Measurements from ENCODE around the gene B3GAT1.

B3GAT1 gene

DNA sequence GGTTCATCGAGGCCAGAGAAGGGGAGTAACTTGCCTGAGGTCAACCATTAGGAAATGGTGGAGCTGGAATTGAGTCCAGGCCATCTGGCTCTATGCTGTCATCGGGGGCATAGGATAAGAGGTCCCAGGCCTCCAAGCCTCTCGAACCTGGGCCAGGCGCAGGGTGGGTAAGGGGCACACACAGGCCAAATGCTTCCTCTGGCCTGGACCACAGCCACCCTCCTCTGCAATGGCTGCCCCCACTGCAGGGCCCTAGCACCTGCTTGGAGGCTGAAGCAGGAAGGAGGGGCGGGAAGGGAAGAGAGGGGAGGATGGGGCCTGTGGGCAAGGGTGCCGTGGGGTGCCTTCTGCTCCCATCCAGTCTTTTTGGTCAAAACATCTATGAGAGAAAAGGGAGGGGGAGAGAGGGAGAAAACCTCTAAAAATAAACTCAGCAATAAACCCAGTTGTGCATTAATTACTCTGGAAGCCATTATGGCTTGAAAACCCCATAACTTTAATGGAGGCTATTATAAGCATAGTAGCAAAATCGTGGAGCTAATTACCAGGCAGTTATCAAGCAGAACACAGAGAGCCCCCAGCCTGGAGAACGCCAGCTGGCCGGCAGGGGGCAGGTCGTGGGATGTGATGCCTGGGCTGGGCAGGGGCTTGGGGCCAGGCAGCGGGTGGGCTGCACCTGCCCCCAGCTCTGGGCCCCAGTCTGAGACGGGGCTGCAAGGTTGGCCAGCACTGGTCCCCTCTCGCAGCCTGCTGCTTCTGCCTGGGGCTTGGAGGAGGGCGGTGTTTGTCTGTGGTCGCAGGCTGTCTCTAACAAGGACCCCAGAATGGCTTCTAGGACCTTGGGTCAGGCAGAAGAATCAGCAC, 21.1 kb downstream of the B3GAT1 start:
- TF ChIP-seq, protein P1, sequence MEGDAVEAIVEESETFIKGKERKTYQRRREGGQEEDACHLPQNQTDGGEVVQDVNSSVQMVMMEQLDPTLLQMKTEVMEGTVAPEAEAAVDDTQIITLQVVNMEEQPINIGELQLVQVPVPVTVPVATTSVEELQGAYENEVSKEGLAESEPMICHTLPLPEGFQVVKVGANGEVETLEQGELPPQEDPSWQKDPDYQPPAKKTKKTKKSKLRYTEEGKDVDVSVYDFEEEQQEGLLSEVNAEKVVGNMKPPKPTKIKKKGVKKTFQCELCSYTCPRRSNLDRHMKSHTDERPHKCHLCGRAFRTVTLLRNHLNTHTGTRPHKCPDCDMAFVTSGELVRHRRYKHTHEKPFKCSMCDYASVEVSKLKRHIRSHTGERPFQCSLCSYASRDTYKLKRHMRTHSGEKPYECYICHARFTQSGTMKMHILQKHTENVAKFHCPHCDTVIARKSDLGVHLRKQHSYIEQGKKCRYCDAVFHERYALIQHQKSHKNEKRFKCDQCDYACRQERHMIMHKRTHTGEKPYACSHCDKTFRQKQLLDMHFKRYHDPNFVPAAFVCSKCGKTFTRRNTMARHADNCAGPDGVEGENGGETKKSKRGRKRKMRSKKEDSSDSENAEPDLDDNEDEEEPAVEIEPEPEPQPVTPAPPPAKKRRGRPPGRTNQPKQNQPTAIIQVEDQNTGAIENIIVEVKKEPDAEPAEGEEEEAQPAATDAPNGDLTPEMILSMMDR (IDR thresholded peaks at IDR 0.05; ENCODE audit: insufficient read depth, low read length, missing control alignments) = no peak
- ChIA-PET CTCF (no interaction called here), POLR2A (no interaction called here)
- no peak overlapping the region for H3K4me3 ChIP-seq (ENCODE audit: low read depth, low read length)
- no peak for DNase-seq (ENCODE audit: low read depth, low spot score)

DNA sequence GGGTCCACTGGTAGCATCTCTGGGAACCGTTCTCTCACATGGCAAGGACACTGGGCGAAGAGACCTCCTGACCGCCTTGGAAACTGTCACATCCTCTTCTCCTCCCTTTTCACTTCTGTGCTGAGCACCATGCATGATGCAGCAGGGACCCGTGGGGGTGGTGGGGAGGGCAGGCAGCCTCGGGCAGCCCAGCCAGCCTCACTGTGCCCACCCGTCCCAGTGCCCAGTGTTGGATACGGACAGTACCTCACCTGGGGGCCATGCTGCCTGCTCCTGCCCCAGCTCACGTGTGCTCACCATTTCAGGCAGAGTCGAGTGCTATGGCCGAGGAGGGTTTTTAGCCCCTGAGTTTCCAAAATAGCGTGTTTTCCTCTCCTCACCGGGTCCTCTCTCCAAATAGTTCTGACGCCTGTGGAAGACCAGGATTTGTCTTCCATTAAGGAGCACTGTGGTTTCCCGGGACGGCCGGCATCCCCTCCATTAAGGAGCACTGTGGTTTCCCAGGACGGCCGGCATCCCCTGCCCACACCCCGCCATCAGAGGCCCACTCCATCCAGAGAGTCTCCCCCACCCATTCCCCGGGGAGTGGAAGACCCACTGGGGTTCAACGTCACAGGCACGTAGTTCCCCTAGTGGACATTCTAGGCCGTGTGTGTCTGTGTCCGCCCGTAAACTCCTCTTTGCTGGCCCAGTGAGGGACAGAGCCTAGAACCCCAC, 22.4 kb downstream of the B3GAT1 start:
- TF ChIP-seq, protein P1 (IDR thresholded peaks at IDR 0.05; ENCODE audit: insufficient read depth, low read length, missing control alignments) = no peak
- ChIA-PET CTCF (no interaction called here), POLR2A (no interaction called here)
- H3K4me3 ChIP-seq (ENCODE audit: low read depth, low read length) = no peak overlapping the region
- no peak for DNase-seq (ENCODE audit: low read depth, low spot score)

DNA sequence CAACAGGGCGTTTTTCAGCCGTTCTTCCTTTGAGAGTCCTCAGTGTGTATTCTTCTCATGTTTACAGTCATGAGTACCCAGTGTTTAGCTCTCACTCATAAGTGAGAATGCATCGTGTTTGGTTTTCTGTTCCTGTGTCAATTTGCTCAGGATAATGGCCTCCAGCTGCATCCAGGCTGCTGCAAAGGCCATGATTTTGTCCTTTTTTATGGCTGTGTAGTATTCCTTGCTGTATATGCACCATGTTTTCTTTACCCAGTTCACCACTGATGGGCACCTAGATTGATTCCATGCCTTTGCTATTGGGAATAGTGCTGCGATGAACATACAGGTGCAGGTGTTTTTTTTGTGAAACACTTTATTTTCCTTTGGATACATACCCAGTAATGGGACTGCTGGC, 23.5 kb downstream of the B3GAT1 start:
- ChIA-PET POLR2A (no interaction called here), CTCF (no interaction called here)
- H3K4me3 ChIP-seq (ENCODE audit: low read depth, low read length) = no peak overlapping the region

DNA sequence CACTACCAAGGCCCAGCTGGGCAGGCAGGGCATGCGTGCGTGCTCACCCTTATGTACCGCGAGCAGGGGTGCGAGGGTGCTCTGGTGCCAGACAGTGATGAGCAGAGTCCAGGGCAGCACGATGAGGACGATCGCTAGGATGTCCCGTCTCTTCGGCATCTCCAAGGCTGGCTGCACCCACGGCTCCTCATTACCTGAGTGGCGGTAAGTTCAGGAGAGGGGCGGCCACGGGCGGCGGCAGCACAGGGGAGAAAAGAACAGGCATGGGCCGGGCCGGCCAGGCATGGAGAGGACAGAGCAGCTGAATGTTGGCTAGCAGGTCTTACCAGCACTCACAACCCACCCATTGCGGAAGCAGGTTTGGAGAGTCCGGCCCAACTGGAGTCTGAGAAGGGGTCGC, 24.5 kb downstream of the B3GAT1 start:
- TF ChIP-seq, protein P1 (IDR thresholded peaks at IDR 0.05; ENCODE audit: insufficient read depth, low read length, missing control alignments) = no peak
- no peak overlapping the region for H3K4me3 ChIP-seq (ENCODE audit: low read depth, low read length)
- no peak for DNase-seq (ENCODE audit: low read depth, low spot score)
- ChIA-PET POLR2A (no interaction called here), CTCF (no interaction called here)

More for the DNA sequence above, 23.5 kb downstream of the B3GAT1 start:
- no peak for DNase-seq (ENCODE audit: low read depth, low spot score)
- TF ChIP-seq, protein P1 (IDR thresholded peaks at IDR 0.05; ENCODE audit: insufficient read depth, low read length, missing control alignments) = no peak

DNA sequence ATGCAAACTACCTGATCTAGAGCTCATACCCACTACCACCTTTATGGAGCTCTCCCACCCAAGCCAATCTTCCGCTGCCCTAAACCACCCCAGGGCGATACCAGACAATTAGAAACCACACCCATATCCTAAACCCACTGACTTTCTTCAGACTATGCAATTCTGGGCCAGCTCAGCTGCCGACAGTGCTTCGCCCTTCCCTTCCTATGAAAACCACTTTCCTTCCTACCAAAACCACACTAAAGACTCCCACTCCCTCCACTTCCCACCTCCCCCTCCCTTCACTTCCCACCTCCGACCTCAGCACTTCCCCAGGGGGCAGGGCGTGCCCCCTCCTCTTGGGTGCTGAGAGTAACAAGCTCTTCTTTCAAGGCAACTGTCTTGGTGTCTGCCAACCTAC, 25.1 kb downstream of the B3GAT1 start:
- DNase-seq (ENCODE audit: low read depth, low spot score) = no peak
- H3K4me3 ChIP-seq (ENCODE audit: low read depth, low read length) = no peak overlapping the region
- ChIA-PET CTCF (no interaction called here), POLR2A (no interaction called here)
- TF ChIP-seq, protein P1 (IDR thresholded peaks at IDR 0.05; ENCODE audit: insufficient read depth, low read length, missing control alignments) = no peak

DNA sequence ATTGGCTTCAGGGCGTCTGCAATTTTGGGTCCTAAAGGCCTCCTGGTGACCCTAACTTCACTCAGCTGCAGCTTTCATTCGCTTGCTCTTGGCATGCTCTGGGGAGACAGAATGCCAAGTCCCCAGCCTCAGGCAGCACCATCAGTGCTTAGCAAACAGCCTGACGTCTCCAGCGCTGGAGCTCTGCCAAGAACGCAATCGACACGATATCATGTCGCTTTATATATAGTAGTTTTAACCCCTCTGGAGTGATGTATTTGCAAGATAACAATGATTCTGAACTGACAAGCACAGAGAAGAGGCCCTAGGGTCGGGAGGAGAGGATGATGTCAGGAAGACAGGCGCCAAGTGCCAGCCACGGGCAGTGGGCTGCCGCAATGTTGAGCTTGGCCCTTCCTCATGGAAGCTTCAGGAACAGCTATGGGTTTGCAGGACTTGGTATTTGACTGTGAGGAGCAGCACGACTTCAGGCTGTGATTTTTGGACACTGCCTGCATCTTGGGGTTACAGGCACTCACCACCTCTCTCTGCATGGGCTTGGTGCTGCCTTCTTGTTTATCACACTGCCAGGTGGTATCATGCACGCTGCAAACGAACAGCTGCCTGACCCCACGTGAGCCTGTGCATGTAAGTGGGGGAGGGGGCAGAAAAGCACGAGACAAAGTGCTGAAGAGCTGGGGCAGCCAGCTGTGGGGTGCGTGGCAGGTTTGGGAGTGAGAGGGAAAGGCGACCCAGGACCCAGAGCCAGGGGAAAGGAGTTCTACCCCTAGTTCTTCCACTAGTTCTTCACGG, 26.1 kb downstream of the B3GAT1 start:
- DNase-seq (ENCODE audit: low read depth, low spot score) = no peak
- TF ChIP-seq, protein P1 (IDR thresholded peaks at IDR 0.05; ENCODE audit: insufficient read depth, low read length, missing control alignments) = no peak
- ChIA-PET POLR2A (no interaction called here), CTCF (no interaction called here)
- H3K4me3 ChIP-seq (ENCODE audit: low read depth, low read length) = no peak overlapping the region
